Measurements from ENCODE around the gene TTC28. TPM values are rescaled to one million over a fixed set of nuclear protein-coding genes. Genes with fewer than 3 reads are reported as not detected.

Gene TTC28
- total RNA-seq, 1 donor from 2014 or later, result 46.2 TPM

- no peak overlapping the region for H3K4me3 ChIP-seq
- no peak overlapping the region for H3K27ac ChIP-seq
- TF ChIP-seq EZH2 (IDR thresholded peaks at IDR 0.05) (no peak), EZH2phosphoT487 (IDR thresholded peaks at IDR 0.05) (no peak), CTCF (IDR thresholded peaks at IDR 0.05) (no peak)
- H3F3A ChIP-seq (ENCODE audit: low read depth), result no peaks in the 10 kb centered on the region
- Mint-ChIP-seq H3K9me3 (no peaks in the 10 kb centered on the region), H3K27me3 (ENCODE audit: insufficient read depth, low read depth) (peaks cover 2% of the 10 kb centered on the region), H3K4me1 (no peaks in the 10 kb centered on the region), H3K36me3 (peaks cover 20% of the 10 kb centered on the region), H3K4me3 (no peak overlapping the region), H3K27ac (no peak overlapping the region)
- H4K20me1 ChIP-seq (ENCODE audit: low read depth), result no peaks in the 10 kb centered on the region
- H2AFZ ChIP-seq (replicated peaks), result no peak overlapping the region
- H3K36me3 ChIP-seq, result no peaks in the 10 kb centered on the region
- DNase-seq (ENCODE audit: low spot score), result no peak
- no peak overlapping the region for H3K4me2 ChIP-seq
- no peaks in the 10 kb centered on the region for H3K4me1 ChIP-seq
- no peak overlapping the region for H3K9ac ChIP-seq
- H3K79me2 ChIP-seq (ENCODE audit: low read depth), result no peaks in the 10 kb centered on the region
- H3K27me3 ChIP-seq, result no peaks in the 10 kb centered on the region
- no peaks in the 10 kb centered on the region for H3K9me3 ChIP-seq (ENCODE audit: low read depth)
Measured at GRCh38 chr22:27996529-27996925, 683.1 kb downstream of the TTC28 start.

GRCh38 chr22:27995801-27996528, 683.7 kb downstream of the TTC28 start:
- Mint-ChIP-seq H3K27ac (no peak overlapping the region), H3K36me3 (peaks cover 20% of the 10 kb centered on the region), H3K9me3 (no peaks in the 10 kb centered on the region), H3K4me1 (peaks cover 2% of the 10 kb centered on the region), H3K27me3 (ENCODE audit: insufficient read depth, low read depth) (peaks cover 2% of the 10 kb centered on the region), H3K4me3 (no peak overlapping the region)
- H3K4me3 ChIP-seq, result no peak overlapping the region
- H3K27ac ChIP-seq, result no peak overlapping the region
- H3K4me2 ChIP-seq, result no peak overlapping the region
- TF ChIP-seq EZH2 (IDR thresholded peaks at IDR 0.05), result no peak
- no peak for TF ChIP-seq CTCF (IDR thresholded peaks at IDR 0.05)
- no peak for TF ChIP-seq EZH2phosphoT487 (IDR thresholded peaks at IDR 0.05)
- no peaks in the 10 kb centered on the region for H3F3A ChIP-seq (ENCODE audit: low read depth)
- H3K79me2 ChIP-seq (ENCODE audit: low read depth), result no peaks in the 10 kb centered on the region
- H3K9me3 ChIP-seq (ENCODE audit: low read depth), result no peaks in the 10 kb centered on the region
- H3K36me3 ChIP-seq, result no peaks in the 10 kb centered on the region
- DNase-seq (ENCODE audit: low spot score), result no peak
- H2AFZ ChIP-seq (replicated peaks), result no peak overlapping the region
- H3K4me1 ChIP-seq, result no peaks in the 10 kb centered on the region
- H3K9ac ChIP-seq, result no peak overlapping the region
- H3K27me3 ChIP-seq, result no peaks in the 10 kb centered on the region
- no peaks in the 10 kb centered on the region for H4K20me1 ChIP-seq (ENCODE audit: low read depth)

GRCh38 chr22:27994481-27995331, 684.9 kb downstream of the TTC28 start:
- Mint-ChIP-seq H3K36me3 (peaks cover 18% of the 10 kb centered on the region), H3K4me3 (no peak overlapping the region), H3K9me3 (no peaks in the 10 kb centered on the region), H3K27ac (no peak overlapping the region), H3K4me1 (peaks cover 4% of the 10 kb centered on the region), H3K27me3 (ENCODE audit: insufficient read depth, low read depth) (peaks cover 2% of the 10 kb centered on the region)
- TF ChIP-seq EZH2 (IDR thresholded peaks at IDR 0.05) (no peak), EZH2phosphoT487 (IDR thresholded peaks at IDR 0.05) (no peak), CTCF (IDR thresholded peaks at IDR 0.05) (no peak)
- Histone ChIP-seq H3K36me3 (no peaks in the 10 kb centered on the region), H3K27me3 (no peaks in the 10 kb centered on the region), H3K4me3 (no peak overlapping the region), H3K4me2 (no peak overlapping the region), H3K9ac (no peak overlapping the region), H3K9me3 (ENCODE audit: low read depth) (no peaks in the 10 kb centered on the region), H4K20me1 (ENCODE audit: low read depth) (no peaks in the 10 kb centered on the region), H3K4me1 (no peaks in the 10 kb centered on the region), H3K79me2 (ENCODE audit: low read depth) (no peaks in the 10 kb centered on the region), H2AFZ (replicated peaks) (no peak overlapping the region), H3K27ac (no peak overlapping the region), H3F3A (ENCODE audit: low read depth) (no peaks in the 10 kb centered on the region)
- no peak for DNase-seq (ENCODE audit: low spot score)
